ENCODE results near the gene NNAT.
"Not testable (repeated sequence)": the region's sequence is repeated elsewhere in the genome, so short reads cannot be mapped to it uniquely, and the experiment has no call there.

Gene NNAT

GRCh38 chr20:37484331-37484730 is 36.7 kb upstream of the NNAT start:
- no peaks in the 10 kb centered on the region for H3K9me3 ChIP-seq (ENCODE audit: control insufficient read depth, low read depth, low read length)
- H3K4me3 ChIP-seq (ENCODE audit: low read length) = no peak overlapping the region
- no peaks in the 10 kb centered on the region for H3K36me3 ChIP-seq (ENCODE audit: control insufficient read depth, low read depth, low read length)
- H3K27me3 ChIP-seq (ENCODE audit: control insufficient read depth, insufficient read depth, low read length) = no peaks in the 10 kb centered on the region
- H3K9ac ChIP-seq (ENCODE audit: low read length) = no peak overlapping the region
- no peaks in the 10 kb centered on the region for H3K4me1 ChIP-seq (ENCODE audit: control insufficient read depth, low read depth, low read length)
- no peak overlapping the region for H3K27ac ChIP-seq (ENCODE audit: low read length)

DNA sequence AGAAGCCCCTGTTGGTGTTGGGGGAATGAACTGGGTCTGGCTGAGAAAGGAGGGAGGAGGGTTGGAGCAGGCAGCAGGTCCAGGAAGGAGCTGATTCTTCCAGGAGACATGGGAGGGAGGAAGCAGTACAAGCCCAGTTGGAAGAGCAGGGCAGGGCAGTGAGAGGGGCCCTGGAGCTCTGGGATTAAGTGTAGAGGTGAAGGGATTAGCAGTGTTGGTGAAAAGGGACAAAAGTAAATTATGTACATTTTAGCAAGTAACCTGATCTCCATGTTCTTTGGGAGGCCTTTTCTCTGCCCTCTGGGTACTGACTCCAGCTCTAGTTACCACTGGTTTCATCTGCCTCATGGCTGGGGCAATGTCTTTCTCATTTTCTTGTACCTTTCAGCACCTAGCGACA is 34.8 kb upstream of the NNAT start:
- not testable (repeated sequence) for H3K36me3 ChIP-seq (ENCODE audit: control insufficient read depth, low read depth, low read length); H3K4me3 ChIP-seq (ENCODE audit: low read length); H3K9ac ChIP-seq (ENCODE audit: low read length); H3K9me3 ChIP-seq (ENCODE audit: control insufficient read depth, low read depth, low read length); H3K27me3 ChIP-seq (ENCODE audit: control insufficient read depth, insufficient read depth, low read length); H3K4me1 ChIP-seq (ENCODE audit: control insufficient read depth, low read depth, low read length); H3K27ac ChIP-seq (ENCODE audit: low read length)

GRCh38 chr20:37490663-37491350 is 30.2 kb upstream of the NNAT start:
- Histone ChIP-seq H3K27me3 (ENCODE audit: control insufficient read depth, insufficient read depth, low read length) (no peaks in the 10 kb centered on the region), H3K4me3 (ENCODE audit: low read length) (no peak overlapping the region), H3K36me3 (ENCODE audit: control insufficient read depth, low read depth, low read length) (no peaks in the 10 kb centered on the region)

GRCh38 chr20:37492096-37492625 is 28.9 kb upstream of the NNAT start:
- Histone ChIP-seq H3K27me3 (ENCODE audit: control insufficient read depth, insufficient read depth, low read length) (no peaks in the 10 kb centered on the region), H3K9ac (ENCODE audit: low read length) (no peak overlapping the region), H3K4me1 (ENCODE audit: control insufficient read depth, low read depth, low read length) (no peaks in the 10 kb centered on the region), H3K4me3 (ENCODE audit: low read length) (no peak overlapping the region), H3K27ac (ENCODE audit: low read length) (no peak overlapping the region), H3K36me3 (ENCODE audit: control insufficient read depth, low read depth, low read length) (no peaks in the 10 kb centered on the region), H3K9me3 (ENCODE audit: control insufficient read depth, low read depth, low read length) (no peaks in the 10 kb centered on the region)

More at GRCh38 chr20:37490663-37491350, 30.2 kb upstream of the NNAT start:
- Histone ChIP-seq H3K9ac (ENCODE audit: low read length) (no peak overlapping the region), H3K4me1 (ENCODE audit: control insufficient read depth, low read depth, low read length) (no peaks in the 10 kb centered on the region), H3K27ac (ENCODE audit: low read length) (no peak overlapping the region), H3K9me3 (ENCODE audit: control insufficient read depth, low read depth, low read length) (no peaks in the 10 kb centered on the region)

- no peaks in the 10 kb centered on the region for H3K27me3 ChIP-seq (ENCODE audit: control insufficient read depth, insufficient read depth, low read length)
- no peaks in the 10 kb centered on the region for H3K36me3 ChIP-seq (ENCODE audit: control insufficient read depth, low read depth, low read length)
- no peak overlapping the region for H3K4me3 ChIP-seq (ENCODE audit: low read length)
- H3K27ac ChIP-seq (ENCODE audit: low read length) = no peak overlapping the region
- H3K4me1 ChIP-seq (ENCODE audit: control insufficient read depth, low read depth, low read length) = no peaks in the 10 kb centered on the region
- H3K9ac ChIP-seq (ENCODE audit: low read length) = no peak overlapping the region
- H3K9me3 ChIP-seq (ENCODE audit: control insufficient read depth, low read depth, low read length) = no peaks in the 10 kb centered on the region
Observed at GRCh38 chr20:37492945-37493344, 28.1 kb upstream of the NNAT start.

DNA sequence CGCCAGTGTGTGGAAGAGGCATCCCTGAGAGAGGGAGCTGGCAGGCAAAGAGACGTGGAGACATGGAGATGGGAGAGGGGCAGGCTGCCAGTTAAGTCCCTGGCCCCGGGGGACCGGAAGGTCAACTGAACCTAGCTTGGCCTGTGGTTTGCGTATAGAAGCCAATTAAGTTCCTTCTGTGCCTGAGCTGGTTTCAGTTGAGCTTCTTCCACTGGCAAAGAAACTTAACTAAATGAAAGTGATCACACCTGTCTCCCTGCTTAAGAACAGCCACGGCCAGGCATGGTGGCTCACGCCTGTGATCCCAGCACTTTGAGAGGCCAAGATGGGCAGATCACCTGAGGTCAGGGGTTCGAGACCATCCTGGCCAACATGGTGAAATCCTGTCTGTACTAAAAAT is 26.7 kb upstream of the NNAT start:
- Histone ChIP-seq H3K4me3 (ENCODE audit: low read length) (no peak overlapping the region), H3K27me3 (ENCODE audit: control insufficient read depth, insufficient read depth, low read length) (no peaks in the 10 kb centered on the region), H3K9ac (ENCODE audit: low read length) (no peak overlapping the region), H3K36me3 (ENCODE audit: control insufficient read depth, low read depth, low read length) (no peaks in the 10 kb centered on the region), H3K27ac (ENCODE audit: low read length) (no peak overlapping the region), H3K4me1 (ENCODE audit: control insufficient read depth, low read depth, low read length) (no peaks in the 10 kb centered on the region), H3K9me3 (ENCODE audit: control insufficient read depth, low read depth, low read length) (no peaks in the 10 kb centered on the region)

- H3K9ac ChIP-seq (ENCODE audit: low read length) = no peak overlapping the region
- no peak overlapping the region for H3K27ac ChIP-seq (ENCODE audit: low read length)
- H3K4me3 ChIP-seq (ENCODE audit: low read length) = no peak overlapping the region
- no peaks in the 10 kb centered on the region for H3K9me3 ChIP-seq (ENCODE audit: control insufficient read depth, low read depth, low read length)
- no peaks in the 10 kb centered on the region for H3K36me3 ChIP-seq (ENCODE audit: control insufficient read depth, low read depth, low read length)
- H3K27me3 ChIP-seq (ENCODE audit: control insufficient read depth, insufficient read depth, low read length) = no peaks in the 10 kb centered on the region
- no peaks in the 10 kb centered on the region for H3K4me1 ChIP-seq (ENCODE audit: control insufficient read depth, low read depth, low read length)
Observed at GRCh38 chr20:37494796-37495195, 26.3 kb upstream of the NNAT start.

DNA sequence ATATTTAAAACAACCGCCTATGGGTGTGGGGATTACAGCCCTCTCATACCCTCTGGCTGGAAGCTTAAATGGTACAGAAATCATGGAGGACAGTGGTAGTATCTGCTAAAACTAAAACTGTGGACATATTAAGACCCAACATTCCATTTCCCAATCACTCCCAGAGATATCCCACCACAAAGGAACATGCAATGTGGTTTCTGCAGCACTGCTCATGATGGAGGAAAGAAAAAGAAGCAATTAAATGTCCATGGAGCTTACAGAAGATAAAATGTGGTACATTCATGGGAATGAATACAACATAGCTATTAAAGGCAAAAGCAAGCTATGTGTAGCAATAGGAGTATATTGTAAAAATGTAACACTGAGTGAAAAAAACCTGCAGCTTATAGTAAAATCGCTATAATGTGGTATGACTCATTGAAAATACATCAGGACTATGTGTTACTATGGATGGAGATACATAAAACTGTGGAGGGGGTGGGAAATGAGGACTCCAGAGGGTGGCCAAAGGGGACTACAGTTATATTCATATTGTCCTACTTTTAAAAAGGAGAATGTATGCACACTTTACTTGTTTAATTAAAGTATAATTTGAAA is 22.9 kb upstream of the NNAT start:
- Histone ChIP-seq H3K4me1 (ENCODE audit: control insufficient read depth, low read depth, low read length) (no peaks in the 10 kb centered on the region), H3K36me3 (ENCODE audit: control insufficient read depth, low read depth, low read length) (no peaks in the 10 kb centered on the region), H3K9ac (ENCODE audit: low read length) (no peak overlapping the region), H3K9me3 (ENCODE audit: control insufficient read depth, low read depth, low read length) (no peaks in the 10 kb centered on the region), H3K4me3 (ENCODE audit: low read length) (no peak overlapping the region), H3K27me3 (ENCODE audit: control insufficient read depth, insufficient read depth, low read length) (no peaks in the 10 kb centered on the region), H3K27ac (ENCODE audit: low read length) (no peak overlapping the region)

DNA sequence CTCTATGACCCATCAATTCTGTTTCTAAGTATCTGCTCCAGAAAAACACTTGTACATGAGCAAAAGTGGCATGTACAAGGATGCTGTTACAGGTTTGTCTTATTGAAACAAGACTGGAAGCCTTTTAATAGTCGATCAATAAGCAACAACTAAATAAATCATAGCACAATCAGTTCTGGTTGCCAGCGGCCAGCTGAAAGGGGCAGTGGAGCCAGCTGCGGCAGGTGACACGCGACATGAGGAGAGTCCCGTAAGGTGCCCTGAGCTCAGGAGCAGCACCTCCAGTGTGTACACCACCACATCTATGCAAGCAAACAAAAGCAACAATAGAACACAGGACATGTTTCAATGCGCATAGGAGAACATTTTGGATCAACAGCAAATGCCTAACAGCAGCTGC is 20.7 kb upstream of the NNAT start:
- Histone ChIP-seq H3K4me3 (ENCODE audit: low read length) (no peak overlapping the region), H3K9ac (ENCODE audit: low read length) (no peak overlapping the region), H3K36me3 (ENCODE audit: control insufficient read depth, low read depth, low read length) (no peaks in the 10 kb centered on the region)

DNA sequence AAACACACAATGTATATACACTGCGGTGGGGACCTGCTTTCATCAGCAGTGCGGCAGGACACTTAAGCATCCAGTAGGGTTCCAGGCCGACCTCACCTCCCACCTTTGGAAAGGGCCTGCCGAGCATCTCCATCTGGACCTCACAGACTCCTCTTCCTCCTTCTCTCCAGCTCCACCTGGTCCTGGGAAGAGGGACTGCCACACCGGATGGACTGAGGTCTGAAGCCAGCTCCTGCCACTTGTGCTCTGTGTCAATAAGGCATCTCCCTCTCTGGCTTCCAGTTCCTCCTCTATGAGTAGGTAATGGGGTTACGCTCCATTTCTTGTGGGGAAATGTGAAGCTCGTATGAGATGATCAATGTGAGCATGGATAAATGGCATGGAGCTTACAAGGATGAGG is 19.1 kb upstream of the NNAT start:
- Histone ChIP-seq H3K36me3 (ENCODE audit: control insufficient read depth, low read depth, low read length) (no peaks in the 10 kb centered on the region), H3K27ac (ENCODE audit: low read length) (no peak overlapping the region), H3K4me1 (ENCODE audit: control insufficient read depth, low read depth, low read length) (peaks cover 6% of the 10 kb centered on the region)

More for the DNA sequence above, 20.7 kb upstream of the NNAT start:
- Histone ChIP-seq H3K9me3 (ENCODE audit: control insufficient read depth, low read depth, low read length) (no peaks in the 10 kb centered on the region), H3K4me1 (ENCODE audit: control insufficient read depth, low read depth, low read length) (no peaks in the 10 kb centered on the region), H3K27ac (ENCODE audit: low read length) (no peak overlapping the region), H3K27me3 (ENCODE audit: control insufficient read depth, insufficient read depth, low read length) (no peaks in the 10 kb centered on the region)

GRCh38 chr20:37502654-37503053 is 18.4 kb upstream of the NNAT start:
- H3K27me3 ChIP-seq (ENCODE audit: control insufficient read depth, insufficient read depth, low read length) = no peaks in the 10 kb centered on the region
- H3K36me3 ChIP-seq (ENCODE audit: control insufficient read depth, low read depth, low read length) = no peaks in the 10 kb centered on the region
- no peak overlapping the region for H3K27ac ChIP-seq (ENCODE audit: low read length)
- H3K4me1 ChIP-seq (ENCODE audit: control insufficient read depth, low read depth, low read length) = peaks cover 6% of the 10 kb centered on the region
- H3K9ac ChIP-seq (ENCODE audit: low read length) = no peak overlapping the region
- H3K9me3 ChIP-seq (ENCODE audit: control insufficient read depth, low read depth, low read length) = no peaks in the 10 kb centered on the region
- H3K4me3 ChIP-seq (ENCODE audit: low read length) = no peak overlapping the region

More for the DNA sequence above, 19.1 kb upstream of the NNAT start:
- H3K27me3 ChIP-seq (ENCODE audit: control insufficient read depth, insufficient read depth, low read length) = no peaks in the 10 kb centered on the region
- H3K9ac ChIP-seq (ENCODE audit: low read length) = no peak overlapping the region
- H3K9me3 ChIP-seq (ENCODE audit: control insufficient read depth, low read depth, low read length) = no peaks in the 10 kb centered on the region
- no peak overlapping the region for H3K4me3 ChIP-seq (ENCODE audit: low read length)
